Heart left ventricle (tissue), 16 donors: ENCODE measurements around the gene ALDH3B1. TPM values are rescaled to one million over a fixed set of nuclear protein-coding genes. Genes with fewer than 3 reads are reported as not detected.

Experiments used
- ATAC-seq, 4 donors: fragments of 200-7000 bp; cut with Tn5 transposase; one replicate each; pipeline ENCODE4 v1.9.1; 2020 to 2022; ENCODE audit warnings: moderate library complexity in 4 of 4, mild to moderate bottlenecking in 3 of 4, moderate number of reproducible peaks in 1 of 4
- DNase-seq, 5 donors: peaks; one replicate each; pipeline ENCODE4 v3.0.0-alpha.2; 2020
- H3K27ac ChIP-seq, 12 donors: fragments of 200-600 bp; sonication (generic) in 4 of 12; one replicate each; pipeline versions ENCODE4 v1.5.0 to v1.8.0; 2016 to 2022; ENCODE audit warnings: mild to moderate bottlenecking in 2 of 12
- H3K27me3 ChIP-seq, 9 donors: fragments of 200-600 bp; sonication (generic) in 2 of 9; one replicate each; pipeline versions ENCODE4 v1.5.1 to v1.8.0; 2016 to 2022; ENCODE audit warnings: mild to moderate bottlenecking in 3 of 9
- H3K36me3 ChIP-seq, 9 donors: fragments of 200-600 bp; sonication (generic) in 2 of 9; one replicate each; pipeline versions ENCODE4 v1.5.0 to v1.8.0; 2018 to 2022; ENCODE audit warnings: mild to moderate bottlenecking in 2 of 9
- H3K4me1 ChIP-seq, 12 donors: fragments of 200-600 bp; sonication (generic) in 4 of 12; one replicate each; pipeline versions ENCODE4 v1.5.0 to v1.8.0; 2016 to 2022; ENCODE audit warnings: mild to moderate bottlenecking in 3 of 12
- H3K4me3 ChIP-seq, 12 donors: fragments of 200-600 bp; sonication (generic) in 4 of 12; one replicate each; pipeline versions ENCODE4 v1.5.0 to v1.8.0; 2017 to 2022; ENCODE audit warnings: mild to moderate bottlenecking in 9 of 12, moderate library complexity in 4 of 12
- H3K9me3 ChIP-seq, 12 donors: fragments of 200-600 bp; sonication (generic) in 4 of 12; one replicate each; pipeline versions ENCODE4 v1.5.0 to v1.8.0; 2016 to 2022; ENCODE audit warnings: mild to moderate bottlenecking in 1 of 12
- POLR2A ChIP-seq, 2 donors: fragments of 450-650 bp; IDR thresholded peaks; one replicate each; pipeline ENCODE4 v1.6.1; 2017; ENCODE audit warnings: antibody characterized with exemption in 2 of 2, mild to moderate bottlenecking in 2 of 2, moderate library complexity in 2 of 2
- WGBS, 4 donors: extraction: QIAGEN DNeasy Blood & Tissue Kit in 2 of 4; methylation state at CpG; one replicate each; pipeline versions ENCODE4 v1.1.5 to v1.1.7; 2013 to 2018; 5-methylcytosine and 5-hydroxymethylcytosine counted together
- intact Hi-C, 10 donors: fragments of 100-400 bp; cut with DNase I; formaldehyde crosslinking; loops; one replicate each; pipeline versions ENCODE4 v1.11.1 to v1.14.2; 2022
- polyA plus RNA-seq, 2 donors: library from polyadenylated mRNA; stranded (reverse); fragments of 200-250 nt; gene quantifications; one replicate each; pipeline ENCODE4 v1.2.3, GENCODE V29; 2013
- total RNA-seq, 9 donors: library from RNA; depleted of rRNA in 2 of 9; stranded (reverse); fragments of >200 nt in 2 of 9; fragmentation: NEBNext Ultra II Directional in 3 of 9; extraction: Animal tissue kit (Norgen Biotek cat#: 25700) in 3 of 9; gene quantifications; one replicate each; pipeline versions ENCODE4 v1.1.0 to v1.2.4, GENCODE V29; 2016 to 2023
- TF ChIP-seq, protein P1 (sequence below), 12 donors: fragments of 200-600 bp; sonication (generic) in 4 of 12; IDR thresholded peaks; one replicate each; pipeline versions ENCODE4 v1.5.0 to v1.8.0; 2018 to 2022; ENCODE audit warnings: antibody characterized with exemption in 12 of 12, mild to moderate bottlenecking in 5 of 12
- donor health status: ischemic (EF 13 %, LVEDD 7.1; RV severe dilation, severe dysfunction).
- donor health status: healthy with polysubstance abuse.
- donor health status: DM: no; HTN: yes; CAD: no.
- donor health status: DM: no; HTN: no; CAD: no.
- donor health status: ischemic (EF 25% LVEDD 6.9; RV normal size, moderate dysfunction).
- donor health status: ischemic (EF 25% LVEDD 5.7; RV mildly dilated, moderate dysfunction).
- donor health status: healthy.
- donor health status: DM: yes; HTN: yes; CAD: no.
- donor health status: ischemic (EF 35%, LVEDD 5.7; RV mildly dilated, moderate dysfunction).
- donor health status: nonischemic (EF 11% LVEDD 7.7; RV severe dilation, severe dysfunction).
- donor health status: DM: yes; HTN: yes; CAD: no.
- donor health status: PGD.
- donor health status: ischemic (EF 29% LVEDD 5.4; RV normal size, mild dysfunction).
- donor health status: nonischemic (EF 23%, LVEDD 6.1; RV moderate dilation, normal function).

ALDH3B1 gene
- total and polyA plus RNA-seq, 11 donors: 2.3 to 25.4 (median 4.4) TPM

DNA sequence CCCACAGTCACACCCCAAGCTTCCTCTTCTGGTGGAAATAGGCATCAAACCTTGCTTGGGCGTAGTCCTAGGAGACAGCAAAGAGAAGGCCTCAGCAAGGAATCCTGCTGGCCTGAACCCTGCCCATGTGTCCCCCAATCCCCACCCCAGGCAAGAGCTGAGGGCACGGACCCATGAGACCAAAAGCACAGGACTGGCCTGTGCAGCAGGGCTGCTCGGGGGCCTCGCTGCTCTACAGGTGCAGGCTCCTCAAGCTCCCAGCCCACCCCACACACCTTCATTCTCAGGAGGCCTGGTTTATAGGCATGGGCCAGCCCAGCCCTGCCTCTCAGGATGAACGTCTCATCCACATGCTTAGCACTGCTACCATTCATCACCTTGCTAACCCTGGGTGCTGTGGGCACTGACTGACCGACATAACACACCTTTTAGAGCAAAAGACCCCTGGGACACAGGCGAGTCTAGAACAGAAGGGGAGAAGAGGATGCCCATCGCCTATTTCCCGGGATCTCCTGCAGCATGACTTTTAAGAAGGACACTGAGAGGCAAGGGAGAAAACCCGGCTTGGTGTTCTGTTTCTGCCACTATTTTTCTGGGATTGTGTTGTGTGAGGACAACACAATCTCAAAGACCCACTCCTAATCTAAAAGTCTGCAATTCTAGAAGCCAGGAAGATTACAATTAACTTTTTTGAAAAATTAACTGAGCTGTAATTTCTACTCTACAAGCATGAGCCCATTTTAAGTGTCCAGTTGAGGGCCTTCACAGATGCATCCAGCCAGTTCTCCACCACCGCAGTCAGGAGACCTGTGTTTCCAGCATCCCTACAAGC lies 44.1 kb downstream of the ALDH3B1 start:
- no peak for ATAC-seq
- intact Hi-C loops: no loop called here
- Histone ChIP-seq H3K36me3 (peaks cover 0 to 58% (median 33%) of the 10 kb centered on the region in 9 donors), H3K27ac (no peak overlapping the region), H3K9me3 (no peaks in the 10 kb centered on the region), H3K4me1 (peaks cover 0 to 4% (median 0%) of the 10 kb centered on the region in 12 donors), H3K4me3 (no peak overlapping the region), H3K27me3 (no peaks in the 10 kb centered on the region)
- DNase-seq: no peak
- TF ChIP-seq, protein P1, sequence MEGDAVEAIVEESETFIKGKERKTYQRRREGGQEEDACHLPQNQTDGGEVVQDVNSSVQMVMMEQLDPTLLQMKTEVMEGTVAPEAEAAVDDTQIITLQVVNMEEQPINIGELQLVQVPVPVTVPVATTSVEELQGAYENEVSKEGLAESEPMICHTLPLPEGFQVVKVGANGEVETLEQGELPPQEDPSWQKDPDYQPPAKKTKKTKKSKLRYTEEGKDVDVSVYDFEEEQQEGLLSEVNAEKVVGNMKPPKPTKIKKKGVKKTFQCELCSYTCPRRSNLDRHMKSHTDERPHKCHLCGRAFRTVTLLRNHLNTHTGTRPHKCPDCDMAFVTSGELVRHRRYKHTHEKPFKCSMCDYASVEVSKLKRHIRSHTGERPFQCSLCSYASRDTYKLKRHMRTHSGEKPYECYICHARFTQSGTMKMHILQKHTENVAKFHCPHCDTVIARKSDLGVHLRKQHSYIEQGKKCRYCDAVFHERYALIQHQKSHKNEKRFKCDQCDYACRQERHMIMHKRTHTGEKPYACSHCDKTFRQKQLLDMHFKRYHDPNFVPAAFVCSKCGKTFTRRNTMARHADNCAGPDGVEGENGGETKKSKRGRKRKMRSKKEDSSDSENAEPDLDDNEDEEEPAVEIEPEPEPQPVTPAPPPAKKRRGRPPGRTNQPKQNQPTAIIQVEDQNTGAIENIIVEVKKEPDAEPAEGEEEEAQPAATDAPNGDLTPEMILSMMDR (IDR thresholded peaks at IDR 0.05): no peak
- TF ChIP-seq POLR2A (IDR thresholded peaks at IDR 0.05): no peak
- WGBS, 4 donors: 86 to 93% (median 93%) methylated on average over 9 to 11 of the region's 11 CpGs

DNA sequence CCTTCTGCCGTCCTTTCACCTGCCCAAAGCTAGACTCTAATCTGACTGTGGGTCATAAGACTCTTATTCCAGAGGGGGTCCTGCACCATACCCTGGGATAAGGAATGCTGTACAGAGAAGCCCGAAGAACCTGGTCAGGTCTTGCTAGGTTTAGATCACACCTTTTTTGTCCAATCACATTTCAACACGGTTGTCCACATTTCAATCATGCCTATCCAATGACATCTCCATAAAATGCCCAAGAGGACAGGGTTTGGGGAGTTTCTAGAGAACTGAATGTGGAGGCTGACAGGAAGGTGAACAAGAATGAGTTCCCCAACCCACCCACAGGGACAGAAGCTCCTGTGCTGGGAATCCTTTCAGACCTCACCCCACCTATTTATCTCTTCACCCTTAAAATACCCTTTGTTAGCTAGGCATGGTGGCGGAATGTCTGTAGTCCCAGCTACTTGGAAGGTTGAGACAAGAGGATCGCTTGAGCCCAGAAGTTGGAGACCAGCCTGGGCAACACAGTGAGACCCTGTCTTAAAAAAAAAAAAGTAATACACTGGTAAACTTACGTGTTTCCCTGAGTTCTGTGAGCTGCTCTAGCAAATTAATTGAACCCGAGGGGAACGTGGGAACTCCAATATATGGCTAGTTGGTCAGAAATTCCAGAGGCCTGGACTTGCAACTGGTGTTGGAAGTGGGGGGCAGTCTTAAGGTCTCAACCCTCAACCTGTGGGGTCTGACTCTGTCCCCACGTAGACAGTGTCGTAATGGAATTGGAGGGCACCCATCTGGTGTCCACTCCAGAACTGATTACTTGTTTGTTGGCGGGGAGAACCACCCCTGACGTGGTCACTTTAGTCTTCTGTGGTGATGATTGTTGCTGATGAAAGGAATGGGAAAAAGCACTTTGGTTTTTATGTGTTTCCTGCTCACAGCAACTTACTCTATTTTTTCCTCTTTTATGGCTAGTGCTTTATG lies 46.5 kb downstream of the ALDH3B1 start:
- Histone ChIP-seq H3K9me3 (no peaks in the 10 kb centered on the region), H3K4me3 (no peak overlapping the region), H3K27ac (no peak overlapping the region), H3K27me3 (no peaks in the 10 kb centered on the region), H3K4me1 (no peaks in the 10 kb centered on the region), H3K36me3 (peaks cover 0 to 53% (median 28%) of the 10 kb centered on the region in 9 donors)
- 88 to 91% (median 89%) methylated on average over 12 of the region's 12 CpGs for WGBS, 4 donors
- TF ChIP-seq POLR2A (IDR thresholded peaks at IDR 0.05): no peak
- TF ChIP-seq, protein P1 (IDR thresholded peaks at IDR 0.05): no peak
- no peak for DNase-seq
- no peak for ATAC-seq
- intact Hi-C loops: no loop called here

DNA sequence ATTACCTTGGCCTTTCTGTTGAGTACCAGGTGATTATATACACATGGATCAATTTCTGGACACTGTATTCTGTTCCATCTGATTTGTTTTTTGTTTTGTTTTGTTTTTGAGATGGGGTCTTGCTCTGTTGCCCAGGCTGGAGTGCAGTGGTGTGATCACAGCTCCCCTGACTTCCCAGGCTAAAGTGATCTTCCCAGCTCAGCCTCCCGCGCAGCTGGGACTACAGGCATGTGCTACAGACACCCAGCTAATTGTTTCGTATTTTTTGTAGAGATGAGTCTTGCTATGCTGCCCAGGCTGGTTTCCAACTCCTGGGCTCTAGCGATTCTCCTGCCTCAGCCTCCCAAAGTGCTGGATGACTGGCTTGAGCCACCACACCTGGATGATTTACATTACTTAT lies 47.7 kb downstream of the ALDH3B1 start:
- no peak overlapping the region for H3K27ac ChIP-seq
- WGBS, 4 donors: 94 to 98% (median 96%) methylated on average over 4 of the region's 4 CpGs
- no peaks in the 10 kb centered on the region for H3K9me3 ChIP-seq
- intact Hi-C loops: no loop called here
- DNase-seq: no peak
- no peaks in the 10 kb centered on the region for H3K4me1 ChIP-seq
- no peak for ATAC-seq
- TF ChIP-seq POLR2A (IDR thresholded peaks at IDR 0.05): no peak
- TF ChIP-seq, protein P1 (IDR thresholded peaks at IDR 0.05): no peak
- peaks cover 0 to 53% (median 36%) of the 10 kb centered on the region in 9 donors for H3K36me3 ChIP-seq
- H3K4me3 ChIP-seq: no peak overlapping the region
- H3K27me3 ChIP-seq: no peaks in the 10 kb centered on the region

DNA sequence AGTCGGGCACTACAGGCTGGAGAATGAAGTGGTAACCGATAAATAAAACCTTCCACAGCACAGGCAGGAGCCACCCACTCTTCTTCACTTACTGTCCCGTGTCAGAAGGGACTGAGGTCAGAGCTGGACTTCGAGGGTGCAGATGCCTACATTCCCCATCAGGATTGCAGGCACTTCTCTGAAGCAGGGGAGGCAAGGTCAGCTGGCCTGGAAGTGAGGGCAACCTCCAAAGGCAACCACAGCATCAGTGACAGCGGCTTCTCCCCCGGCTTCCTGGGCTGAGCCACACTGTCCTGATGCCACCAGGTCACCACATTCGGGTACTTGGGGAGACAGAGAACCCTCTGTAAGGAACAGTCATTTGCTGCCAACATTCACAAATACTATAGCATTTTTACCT lies 51.4 kb downstream of the ALDH3B1 start:
- Histone ChIP-seq H3K4me1 (peaks cover 0 to 14% (median 0%) of the 10 kb centered on the region in 12 donors), H3K36me3 (peaks cover 0 to 83% (median 47%) of the 10 kb centered on the region in 9 donors), H3K9me3 (no peaks in the 10 kb centered on the region), H3K4me3 (no peak overlapping the region), H3K27me3 (no peaks in the 10 kb centered on the region), H3K27ac (no peak overlapping the region)
- WGBS, 4 donors: 92 to 95% (median 93%) methylated on average over 7 of the region's 7 CpGs
- DNase-seq (no peak), ATAC-seq (no peak)
- no peak for TF ChIP-seq POLR2A (IDR thresholded peaks at IDR 0.05)
- TF ChIP-seq, protein P1 (IDR thresholded peaks at IDR 0.05): no peak
- intact Hi-C loops: loop anchor here in 1 of 10 donors (10.0 kb wide), 1 partner anchor 113 kb away; no protein-coding TSS in a partner anchor
